HUES6 (cell line): Measurements from ENCODE around the gene CXXC5.

Experiments
- H3K27ac ChIP-seq: 2 replicates; pipeline ENCODE4 v1.7.0; 2013; ENCODE audit warnings: low read depth, mild to moderate bottlenecking, low read length, inconsistent platforms
- H3K27me3 ChIP-seq: 2 replicates; pipeline ENCODE4 v1.6.1; 2013; ENCODE audit warnings: low read length; ENCODE audit not compliant: control insufficient read depth, insufficient read depth
- H3K36me3 ChIP-seq: 2 replicates; pipeline ENCODE4 v1.6.1; 2013; ENCODE audit warnings: low read length; ENCODE audit not compliant: control insufficient read depth, insufficient read depth
- H3K4me1 ChIP-seq: 2 replicates; pipeline ENCODE4 v1.6.1; 2013; ENCODE audit warnings: low read length; ENCODE audit not compliant: control insufficient read depth, insufficient read depth
- H3K4me3 ChIP-seq: 2 replicates; pipeline ENCODE4 v1.5.1; 2013; ENCODE audit warnings: low read depth, low read length
- H3K9ac ChIP-seq: one replicate; pipeline ENCODE4 v1.6.1; 2013; ENCODE audit warnings: mild to moderate bottlenecking, low read length
- H3K9me3 ChIP-seq: 2 replicates; pipeline ENCODE4 v1.6.1; 2013; ENCODE audit warnings: low read depth, low read length; ENCODE audit not compliant: control insufficient read depth, insufficient read depth

CXXC5 gene

GRCh38 chr5:139646111-139646510, 2.0 kb upstream of the CXXC5 start:
- Histone ChIP-seq H3K4me3 (no peak overlapping the region), H3K9me3 (no peaks in the 10 kb centered on the region), H3K9ac (no peak overlapping the region), H3K27me3 (peaks cover 32% of the 10 kb centered on the region), H3K4me1 (peaks cover 40% of the 10 kb centered on the region), H3K27ac (no peak overlapping the region), H3K36me3 (no peaks in the 10 kb centered on the region)

GRCh38 chr5:139646912-139647505, 1.1 kb upstream of the CXXC5 start:
- H3K27ac ChIP-seq: no peak overlapping the region
- H3K36me3 ChIP-seq: no peaks in the 10 kb centered on the region
- peak overlapping the region; percentile 88 for H3K4me3 ChIP-seq
- peaks cover 32% of the 10 kb centered on the region for H3K27me3 ChIP-seq
- no peaks in the 10 kb centered on the region for H3K9me3 ChIP-seq
- peaks cover 43% of the 10 kb centered on the region for H3K4me1 ChIP-seq
- H3K9ac ChIP-seq: peak overlapping the region; percentile 70

GRCh38 chr5:139647506-139648204, 494 bp upstream of the CXXC5 start:
- Histone ChIP-seq H3K27ac (peak overlapping the region; percentile 67; the same call in 1 of the 2 replicates), H3K4me1 (peaks cover 46% of the 10 kb centered on the region), H3K9ac (peak overlapping the region; percentile 70)

GRCh38 chr5:139649082-139649991, 1.2 kb downstream of the CXXC5 start:
- peak overlapping the region; percentile 88 for H3K4me3 ChIP-seq
- no peaks in the 10 kb centered on the region; the same call in 1 of the 2 replicates for H3K36me3 ChIP-seq
- H3K9me3 ChIP-seq: no peaks in the 10 kb centered on the region
- H3K27ac ChIP-seq: peak overlapping the region; percentile 83; the same call in 1 of the 2 replicates
- H3K9ac ChIP-seq: peak overlapping the region; percentile 94
- peaks cover 32% of the 10 kb centered on the region for H3K27me3 ChIP-seq
- peaks cover 45% of the 10 kb centered on the region for H3K4me1 ChIP-seq

More at GRCh38 chr5:139647506-139648204, 494 bp upstream of the CXXC5 start:
- Histone ChIP-seq H3K36me3 (no peaks in the 10 kb centered on the region), H3K9me3 (no peaks in the 10 kb centered on the region), H3K4me3 (peak overlapping the region; percentile 88), H3K27me3 (peaks cover 32% of the 10 kb centered on the region)

GRCh38 chr5:139650031-139650688, 2.0 kb downstream of the CXXC5 start:
- Histone ChIP-seq H3K36me3 (no peaks in the 10 kb centered on the region; the same call in 1 of the 2 replicates), H3K27me3 (peaks cover 23% of the 10 kb centered on the region), H3K9ac (peak overlapping the region; percentile 94), H3K9me3 (no peaks in the 10 kb centered on the region), H3K4me3 (peak overlapping the region; percentile 88), H3K27ac (peak overlapping the region; percentile 83; the same call in 1 of the 2 replicates), H3K4me1 (peaks cover 53% of the 10 kb centered on the region)

- H3K27ac ChIP-seq: peak overlapping the region; percentile 83; the same call in 1 of the 2 replicates
- no peaks in the 10 kb centered on the region; the same call in 1 of the 2 replicates for H3K36me3 ChIP-seq
- H3K27me3 ChIP-seq: peaks cover 18% of the 10 kb centered on the region
- peaks cover 57% of the 10 kb centered on the region for H3K4me1 ChIP-seq
- H3K4me3 ChIP-seq: peak overlapping the region; percentile 88
- H3K9me3 ChIP-seq: no peaks in the 10 kb centered on the region
- peak overlapping the region; percentile 94 for H3K9ac ChIP-seq
Measured at GRCh38 chr5:139650689-139651042, 2.5 kb downstream of the CXXC5 start.

GRCh38 chr5:139651043-139651834, 3.1 kb downstream of the CXXC5 start:
- H3K4me3 ChIP-seq: peak overlapping the region; percentile 88
- peaks cover 62% of the 10 kb centered on the region for H3K4me1 ChIP-seq
- H3K36me3 ChIP-seq: no peaks in the 10 kb centered on the region; the same call in 1 of the 2 replicates
- H3K27ac ChIP-seq: peak overlapping the region; percentile 83; the same call in 1 of the 2 replicates
- peak overlapping the region; percentile 94 for H3K9ac ChIP-seq
- H3K9me3 ChIP-seq: no peaks in the 10 kb centered on the region
- peaks cover 13% of the 10 kb centered on the region for H3K27me3 ChIP-seq

GRCh38 chr5:139651853-139652787, 4.0 kb downstream of the CXXC5 start:
- no peaks in the 10 kb centered on the region for H3K9me3 ChIP-seq
- H3K4me3 ChIP-seq: peak overlapping the region; percentile 88
- peaks cover 2% of the 10 kb centered on the region; the same call in 1 of the 2 replicates for H3K36me3 ChIP-seq
- peaks cover 4% of the 10 kb centered on the region; the same call in 1 of the 2 replicates for H3K27me3 ChIP-seq
- no peak overlapping the region for H3K9ac ChIP-seq
- H3K27ac ChIP-seq: no peak overlapping the region
- H3K4me1 ChIP-seq: peaks cover 60% of the 10 kb centered on the region

GRCh38 chr5:139652788-139653241, 4.7 kb downstream of the CXXC5 start:
- H3K36me3 ChIP-seq: peaks cover 3% of the 10 kb centered on the region; the same call in 1 of the 2 replicates
- H3K27me3 ChIP-seq: no peaks in the 10 kb centered on the region
- no peaks in the 10 kb centered on the region for H3K9me3 ChIP-seq
- peak overlapping the region; percentile 29; the same call in 1 of the 2 replicates for H3K4me3 ChIP-seq
- H3K4me1 ChIP-seq: peaks cover 62% of the 10 kb centered on the region
- H3K9ac ChIP-seq: no peak overlapping the region
- no peak overlapping the region for H3K27ac ChIP-seq
